GM21528 (cell line): Measurements from ENCODE around the gene GART.
"Not testable (repeated sequence)": the region's sequence is repeated elsewhere in the genome, so short reads cannot be mapped to it uniquely, and the experiment has no call there.

Source experiments
- ATAC-seq: cut with Tn5 transposase; IDR thresholded peaks from one replicate; pipeline ENCODE4 v1.9.1; 2021; ENCODE audit warnings: mild to moderate bottlenecking, moderate library complexity; ENCODE audit not compliant: unreplicated experiment, low FRiP score

The GART gene

GRCh38 chr21:33478182-33478581 is 63.7 kb downstream of the GART start:
- ATAC-seq = no peak

GRCh38 chr21:33477066-33477465 is 64.9 kb downstream of the GART start:
- ATAC-seq = no peak

- no peak for ATAC-seq
Measured at GRCh38 chr21:33473344-33473743, 68.6 kb downstream of the GART start.

- ATAC-seq = no peak
Measured at GRCh38 chr21:33470701-33471100, 71.2 kb downstream of the GART start.

- not testable (repeated sequence) for ATAC-seq
Measured at GRCh38 chr21:33469183-33469582, 72.7 kb downstream of the GART start.

GRCh38 chr21:33461538-33462250 is 80.2 kb downstream of the GART start:
- no peak for ATAC-seq

- no peak for ATAC-seq
Measured at GRCh38 chr21:33458861-33459260, 83.1 kb downstream of the GART start.

GRCh38 chr21:33455686-33456446 is 86.1 kb downstream of the GART start:
- no peak for ATAC-seq
